Measurements from ENCODE around the gene B3GNT3. TPM values are rescaled to one million over a fixed set of nuclear protein-coding genes. Genes with fewer than 3 reads are reported as not detected.

Gene B3GNT3
- total RNA-seq (2022; extraction: Qiagen RNA extraction; ENCODE audit: low read depth) = 3.4 to 5.4 TPM (median 4.5 TPM) in 5 replicates

GRCh38 chr19:17794731-17795494, at the start of gene B3GNT3:
Gene B3GNT3, plus strand, starts transcription at chr19:17795138. Its CDS starts 12,670 bp downstream, at chr19:17807808.

GRCh38 chr19:17751103-17751911, 43.6 kb upstream of the B3GNT3 start, which contains the start of gene FCHO1:
Gene FCHO1, plus strand, starts transcription at chr19:17751477. Its CDS starts 3,688 bp downstream, at chr19:17755165.

GRCh38 chr19:17821190-17821589, 26.3 kb downstream of the B3GNT3 start, which contains the start of gene INSL3:
Gene INSL3, minus strand, starts transcription at chr19:17821519. Its CDS starts 13 bp downstream, at chr19:17821506.

GRCh38 chr19:17847538-17848366, 52.8 kb downstream of the B3GNT3 start, which contains the start of gene JAK3:
Gene JAK3, minus strand, starts transcription at chr19:17847982. Its CDS starts 3,565 bp downstream, at chr19:17844417.

GRCh38 chr19:17859533-17860330, 64.8 kb downstream of the B3GNT3 start, which contains the start of gene RPL18A:
Gene RPL18A, plus strand, starts transcription at chr19:17859910. Its CDS starts 47 bp downstream, at chr19:17859957.

Other genes with a start within 250 kb of the B3GNT3 start
- 46.5 to 80.8 TPM (median 73.0 TPM) in 5 replicates for gene COLGALT1, start 239.5 kb upstream of the B3GNT3 start, total RNA-seq (2022; extraction: Qiagen RNA extraction; ENCODE audit: low read depth)
- gene UNC13A, start 106.8 kb upstream of the B3GNT3 start, total RNA-seq (2022; extraction: Qiagen RNA extraction; ENCODE audit: low read depth) = 1.2 to 2.1 TPM (median 1.5 TPM) in 5 replicates
- 22.0 to 39.8 TPM (median 34.0 TPM) in 5 replicates for gene MAP1S, start 75.7 kb upstream of the B3GNT3 start, total RNA-seq (2022; extraction: Qiagen RNA extraction; ENCODE audit: low read depth)
- gene FCHO1, start 43.7 kb upstream of the B3GNT3 start, total RNA-seq (2022; extraction: Qiagen RNA extraction; ENCODE audit: low read depth) = 16.2 to 20.0 TPM (median 18.3 TPM) in 5 replicates
- gene INSL3, start 26.4 kb downstream of the B3GNT3 start, total RNA-seq (2022; extraction: Qiagen RNA extraction; ENCODE audit: low read depth) = 0.37 to 0.94 TPM (median 0.47 TPM) in 5 replicates
- 0.27 to 0.43 TPM (median 0.32 TPM) in 5 replicates for gene JAK3, start 52.8 kb downstream of the B3GNT3 start, total RNA-seq (2022; extraction: Qiagen RNA extraction; ENCODE audit: low read depth)
- 1,660 to 2,448 TPM (median 2,120 TPM) in 5 replicates for gene RPL18A, start 64.8 kb downstream of the B3GNT3 start, total RNA-seq (2022; extraction: Qiagen RNA extraction; ENCODE audit: low read depth)
- 0.07 to 0.33 TPM (median 0.20 TPM) in 5 replicates for gene SLC5A5, start 76.8 kb downstream of the B3GNT3 start, total RNA-seq (2022; extraction: Qiagen RNA extraction; ENCODE audit: low read depth)
- gene CCDC124, start 137.9 kb downstream of the B3GNT3 start, total RNA-seq (2022; extraction: Qiagen RNA extraction; ENCODE audit: low read depth) = 93.4 to 129 TPM (median 120 TPM) in 5 replicates
- 0.12 to 0.98 TPM (median 0.48 TPM) in 5 replicates for gene KCNN1, start 172.0 kb downstream of the B3GNT3 start, total RNA-seq (2022; extraction: Qiagen RNA extraction; ENCODE audit: low read depth)
- gene ARRDC2, start 213.0 kb downstream of the B3GNT3 start, total RNA-seq (2022; extraction: Qiagen RNA extraction; ENCODE audit: low read depth) = 24.7 to 40.0 TPM (median 38.1 TPM) in 5 replicates

Measured in A549 treated with ZK216348 at 1 μM for 4 hours (cell line).